CD4-positive, alpha-beta T cell treated with Interleukin-12 subunit alpha and Interleukin-12 subunit beta, for 1 hour (primary cell): Measurements from ENCODE around the gene NEB.
A peak's percentile ranks its signal among the peaks of the same experiment; 100 is the strongest.

Source experiments
- DNase-seq: peaks from one replicate; pipeline ENCODE4 v3.0.0-alpha.2; 2020

NEB gene

DNA sequence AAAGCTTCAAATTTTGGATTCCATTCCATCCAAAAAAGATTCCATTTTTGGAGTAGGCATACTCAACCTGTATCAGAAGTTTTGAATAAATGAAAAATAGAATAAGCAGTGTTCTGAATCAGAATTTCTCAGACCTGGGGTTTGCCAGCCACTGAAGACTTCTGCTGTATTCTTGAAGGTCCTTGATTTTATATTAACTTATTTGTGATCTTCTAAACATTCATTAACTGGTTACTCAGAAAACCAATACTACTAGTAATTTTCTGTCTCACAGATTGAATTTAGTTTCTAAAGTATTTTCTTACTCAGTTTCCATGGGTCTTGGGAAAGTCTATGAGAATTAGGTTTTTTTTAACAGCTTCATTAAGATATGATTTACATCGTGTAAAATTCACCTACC lies 263.7 kb downstream of the NEB start:
- no peak for DNase-seq

DNA sequence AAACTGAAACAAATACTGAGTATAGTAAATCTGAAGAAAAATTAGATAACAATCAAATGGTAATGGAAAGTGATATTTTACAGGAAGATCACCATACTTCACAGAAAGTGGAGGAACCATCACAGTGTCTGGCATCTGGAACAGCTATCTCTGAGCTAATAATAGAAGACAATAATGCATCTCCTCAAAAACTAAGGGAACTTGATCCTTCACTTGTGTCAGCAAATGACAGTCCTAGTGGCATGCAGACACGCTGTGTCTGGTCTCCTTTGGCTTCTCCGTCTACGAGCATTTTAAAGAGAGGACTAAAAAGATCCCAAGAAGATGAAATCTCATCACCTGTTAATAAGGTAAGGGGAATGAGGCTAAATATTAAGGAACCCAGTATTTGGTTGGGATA lies 268.5 kb downstream of the NEB start:
- DNase-seq, result no peak

DNA sequence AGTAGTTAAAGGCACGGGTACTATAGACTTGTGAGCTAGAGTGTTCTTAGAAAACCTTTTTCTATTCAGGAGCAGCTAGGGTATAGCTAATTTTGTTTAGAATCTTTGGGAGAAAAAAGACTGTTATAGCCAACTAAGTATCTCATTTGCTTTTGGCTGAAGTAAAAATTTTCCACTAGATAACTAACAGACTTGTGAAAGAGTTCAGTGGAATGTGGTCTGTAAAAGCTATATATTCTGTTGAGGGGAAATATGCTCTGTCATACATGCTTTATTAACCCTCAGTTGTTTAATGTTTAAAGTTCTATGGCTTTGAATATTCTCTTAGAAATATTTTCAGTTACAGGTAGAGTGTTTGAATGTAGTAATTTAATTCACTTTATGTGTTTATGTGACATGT lies 274.9 kb downstream of the NEB start:
- DNase-seq, result no peak

DNA sequence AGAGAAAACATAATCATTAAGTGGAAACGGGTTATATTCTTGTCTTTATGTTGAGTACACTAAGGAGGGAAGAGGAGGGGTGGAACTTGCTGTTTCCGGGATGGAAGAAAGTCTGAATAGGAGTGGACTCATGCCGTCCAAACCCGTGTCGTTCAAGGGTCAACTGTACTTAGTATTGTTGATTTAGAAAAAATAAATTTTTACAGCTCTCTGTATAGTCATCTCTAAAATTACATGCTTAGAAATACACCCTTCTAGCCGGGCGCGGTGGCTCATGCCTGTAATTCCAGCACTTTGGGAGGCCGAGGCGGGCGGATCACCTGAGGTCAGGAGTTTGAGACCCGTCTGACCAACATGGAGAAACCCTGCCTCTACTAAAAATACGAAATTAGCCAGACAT lies 295.1 kb downstream of the NEB start:
- no peak for DNase-seq

- DNase-seq, result no peak
Measured at GRCh38 chr2:151438506-151438905, 295.8 kb downstream of the NEB start.

- peak; percentile 46 for DNase-seq
Measured at GRCh38 chr2:151437630-151438029, 296.6 kb downstream of the NEB start.
